ENCODE results near the gene AQP1.

AQP1 gene

DNA sequence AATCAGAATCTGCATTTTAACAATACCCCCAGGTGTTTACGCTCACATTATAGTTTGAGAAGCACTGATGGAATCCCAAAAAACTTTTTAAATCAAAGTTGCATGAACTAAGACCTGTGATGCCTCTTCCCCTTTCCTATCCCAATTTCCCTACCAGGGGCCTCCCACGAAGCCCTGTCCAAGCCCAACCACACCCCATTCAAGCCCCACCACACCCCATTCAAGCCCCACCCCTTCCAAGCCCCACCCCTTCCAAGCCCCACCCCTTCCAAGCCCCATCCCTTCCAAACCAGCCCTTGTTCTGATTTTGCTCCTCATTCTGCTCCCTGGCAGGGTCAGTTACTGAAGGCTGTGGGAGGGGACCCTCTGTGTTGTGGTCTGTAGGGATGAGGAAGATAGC is 9.8 kb upstream of the AQP1 start:
- Histone ChIP-seq H2BK5ac (ENCODE audit: low read depth, low read length, poor library complexity, severe bottlenecking) (no peak overlapping the region), H4K8ac (ENCODE audit: low read length) (no peak overlapping the region), H2AFZ (ENCODE audit: low read depth, low read length) (no peak overlapping the region), H3K36me3 (ENCODE audit: control insufficient read depth in 1 of 2, insufficient read depth in 2 of 2, low read depth in 1 of 2, low read length in 2 of 2) (no peaks in the 10 kb centered on the region), H3K18ac (ENCODE audit: low read depth in 1 of 2, low read length in 2 of 2) (no peak overlapping the region), H3K4ac (ENCODE audit: low read depth in 1 of 2, low read length in 2 of 2) (no peak overlapping the region), H3K27me3 (ENCODE audit: control insufficient read depth in 1 of 2, insufficient read depth in 1 of 2, low read length in 2 of 2) (no peaks in the 10 kb centered on the region), H3K4me1 (ENCODE audit: control insufficient read depth, insufficient read depth, low read depth, low read length) (peaks cover 45% of the 10 kb centered on the region), H3K79me1 (replicated peaks; ENCODE audit: low read length, poor library complexity, severe bottlenecking) (no peaks in the 10 kb centered on the region), H3K27ac (ENCODE audit: low read length, poor library complexity, severe bottlenecking) (no peak overlapping the region), H2BK120ac (ENCODE audit: low read depth, low read length) (no peak overlapping the region), H3K23ac (ENCODE audit: low read length in 2 of 2) (no peak overlapping the region), H4K91ac (ENCODE audit: low read length) (no peak overlapping the region), H2AK5ac (ENCODE audit: low read length, severe bottlenecking) (no peak overlapping the region), H2BK12ac (ENCODE audit: low read length in 2 of 2) (no peak overlapping the region), H3K9ac (ENCODE audit: low read length) (no peak overlapping the region), H3K14ac (ENCODE audit: low read length in 2 of 2) (no peak overlapping the region), H3K9me3 (ENCODE audit: control insufficient read depth, low read length) (no peaks in the 10 kb centered on the region), H2BK15ac (ENCODE audit: low read depth, poor library complexity, severe bottlenecking) (no peak overlapping the region), H3K4me3 (ENCODE audit: insufficient read depth in 1 of 2, low read depth in 1 of 2, low read length in 2 of 2) (no peak overlapping the region), H3K4me2 (ENCODE audit: low read length, poor library complexity, severe bottlenecking) (no peak overlapping the region)
- 67% methylated on average over 2 of the region's 2 CpGs for WGBS
- DNase-seq = no peak

DNA sequence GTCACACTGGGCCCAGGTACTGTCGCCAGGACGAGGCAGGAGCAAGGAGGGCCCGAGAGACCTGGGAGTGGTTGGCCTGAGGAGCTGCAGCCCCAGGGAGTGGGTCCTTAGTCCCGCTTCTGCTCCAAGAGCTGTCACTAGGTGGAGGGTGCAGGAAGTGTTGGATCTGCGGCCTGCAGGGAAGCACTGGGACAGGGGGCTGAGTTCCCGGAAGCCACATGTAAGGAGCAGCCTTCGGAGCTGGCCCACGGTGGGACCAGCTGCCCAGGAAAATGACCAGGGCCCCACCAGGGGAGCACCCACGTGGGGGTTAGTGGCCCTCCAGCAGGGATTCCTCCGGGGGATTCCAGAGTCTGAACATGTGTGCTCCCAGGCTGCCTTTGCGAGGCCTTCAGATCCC is 9.2 kb upstream of the AQP1 start:
- H3K4me1 ChIP-seq (ENCODE audit: control insufficient read depth, insufficient read depth, low read depth, low read length) = peaks cover 44% of the 10 kb centered on the region
- no peaks in the 10 kb centered on the region for H3K9me3 ChIP-seq (ENCODE audit: control insufficient read depth, low read length)
- H4K91ac ChIP-seq (ENCODE audit: low read length) = no peak overlapping the region
- no peaks in the 10 kb centered on the region for H3K27me3 ChIP-seq (ENCODE audit: control insufficient read depth in 1 of 2, insufficient read depth in 1 of 2, low read length in 2 of 2)
- H4K8ac ChIP-seq (ENCODE audit: low read length) = no peak overlapping the region
- no peak overlapping the region for H3K23ac ChIP-seq (ENCODE audit: low read length in 2 of 2)
- no peak overlapping the region for H2AFZ ChIP-seq (ENCODE audit: low read depth, low read length)
- no peak overlapping the region for H3K4ac ChIP-seq (ENCODE audit: low read depth in 1 of 2, low read length in 2 of 2)
- H3K4me3 ChIP-seq (ENCODE audit: insufficient read depth in 1 of 2, low read depth in 1 of 2, low read length in 2 of 2) = no peak overlapping the region
- no peak overlapping the region for H3K14ac ChIP-seq (ENCODE audit: low read length in 2 of 2)
- H3K9ac ChIP-seq (ENCODE audit: low read length) = no peak overlapping the region
- H3K18ac ChIP-seq (ENCODE audit: low read depth in 1 of 2, low read length in 2 of 2) = no peak overlapping the region
- H2BK12ac ChIP-seq (ENCODE audit: low read length in 2 of 2) = no peak overlapping the region
- H3K4me2 ChIP-seq (ENCODE audit: low read length, poor library complexity, severe bottlenecking) = no peak overlapping the region
- no peaks in the 10 kb centered on the region for H3K36me3 ChIP-seq (ENCODE audit: control insufficient read depth in 1 of 2, insufficient read depth in 2 of 2, low read depth in 1 of 2, low read length in 2 of 2)
- H2AK5ac ChIP-seq (ENCODE audit: low read length, severe bottlenecking) = peak overlapping the region; percentile 5
- no peak overlapping the region for H2BK120ac ChIP-seq (ENCODE audit: low read depth, low read length)
- WGBS = 89% methylated on average over 11 of the region's 11 CpGs
- no peak overlapping the region for H2BK15ac ChIP-seq (ENCODE audit: low read depth, poor library complexity, severe bottlenecking)
- H3K79me1 ChIP-seq (replicated peaks; ENCODE audit: low read length, poor library complexity, severe bottlenecking) = no peaks in the 10 kb centered on the region
- H3K27ac ChIP-seq (ENCODE audit: low read length, poor library complexity, severe bottlenecking) = no peak overlapping the region
- no peak for DNase-seq
- H2BK5ac ChIP-seq (ENCODE audit: low read depth, low read length, poor library complexity, severe bottlenecking) = no peak overlapping the region

DNA sequence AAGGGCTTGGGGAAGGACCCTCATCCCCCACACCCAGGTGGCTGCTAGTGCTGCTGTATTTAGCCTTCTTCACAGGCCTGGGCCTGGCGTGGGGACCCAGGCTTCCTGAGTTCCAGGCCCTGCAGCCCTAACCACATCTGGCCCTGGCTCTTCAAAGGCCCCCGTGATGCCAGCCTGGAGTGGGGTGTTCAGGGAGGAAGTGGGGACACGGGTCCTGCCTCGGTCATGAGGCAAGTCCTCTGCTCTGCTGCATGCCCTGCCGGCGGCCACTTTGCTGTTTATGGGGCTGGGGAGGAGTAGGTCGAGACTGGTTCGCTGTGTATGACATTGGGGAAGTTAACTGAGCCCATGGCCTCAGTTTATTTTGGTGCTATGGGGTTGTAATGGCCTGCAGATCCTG is 8.5 kb upstream of the AQP1 start:
- Histone ChIP-seq H4K91ac (ENCODE audit: low read length) (no peak overlapping the region), H3K18ac (ENCODE audit: low read depth in 1 of 2, low read length in 2 of 2) (no peak overlapping the region), H3K4me3 (ENCODE audit: insufficient read depth in 1 of 2, low read depth in 1 of 2, low read length in 2 of 2) (no peak overlapping the region), H4K8ac (ENCODE audit: low read length) (no peak overlapping the region), H3K4ac (ENCODE audit: low read depth in 1 of 2, low read length in 2 of 2) (no peak overlapping the region), H2AK5ac (ENCODE audit: low read length, severe bottlenecking) (peak overlapping the region; percentile 37), H2BK12ac (ENCODE audit: low read length in 2 of 2) (no peak overlapping the region), H3K4me1 (ENCODE audit: control insufficient read depth, insufficient read depth, low read depth, low read length) (peaks cover 46% of the 10 kb centered on the region), H3K4me2 (ENCODE audit: low read length, poor library complexity, severe bottlenecking) (no peak overlapping the region), H2BK15ac (ENCODE audit: low read depth, poor library complexity, severe bottlenecking) (no peak overlapping the region), H2BK5ac (ENCODE audit: low read depth, low read length, poor library complexity, severe bottlenecking) (no peak overlapping the region), H3K36me3 (ENCODE audit: control insufficient read depth in 1 of 2, insufficient read depth in 2 of 2, low read depth in 1 of 2, low read length in 2 of 2) (no peaks in the 10 kb centered on the region), H2BK120ac (ENCODE audit: low read depth, low read length) (no peak overlapping the region), H3K27ac (ENCODE audit: low read length, poor library complexity, severe bottlenecking) (no peak overlapping the region), H3K23ac (ENCODE audit: low read length in 2 of 2) (no peak overlapping the region), H3K79me1 (replicated peaks; ENCODE audit: low read length, poor library complexity, severe bottlenecking) (no peaks in the 10 kb centered on the region), H2AFZ (ENCODE audit: low read depth, low read length) (no peak overlapping the region), H3K9me3 (ENCODE audit: control insufficient read depth, low read length) (no peaks in the 10 kb centered on the region), H3K27me3 (ENCODE audit: control insufficient read depth in 1 of 2, insufficient read depth in 1 of 2, low read length in 2 of 2) (no peaks in the 10 kb centered on the region), H3K9ac (ENCODE audit: low read length) (no peak overlapping the region), H3K14ac (ENCODE audit: low read length in 2 of 2) (no peak overlapping the region)
- WGBS = 92% methylated on average over 8 of the region's 8 CpGs
- no peak for DNase-seq

- H2AK5ac ChIP-seq (ENCODE audit: low read length, severe bottlenecking) = no peak overlapping the region
- H3K27me3 ChIP-seq (ENCODE audit: control insufficient read depth in 1 of 2, insufficient read depth in 1 of 2, low read length in 2 of 2) = no peaks in the 10 kb centered on the region
- no peak overlapping the region for H3K9ac ChIP-seq (ENCODE audit: low read length)
- no peak overlapping the region for H2BK12ac ChIP-seq (ENCODE audit: low read length in 2 of 2)
- no peaks in the 10 kb centered on the region for H3K9me3 ChIP-seq (ENCODE audit: control insufficient read depth, low read length)
- peaks cover 40% of the 10 kb centered on the region for H3K4me1 ChIP-seq (ENCODE audit: control insufficient read depth, insufficient read depth, low read depth, low read length)
- H2BK5ac ChIP-seq (ENCODE audit: low read depth, low read length, poor library complexity, severe bottlenecking) = no peak overlapping the region
- no peak overlapping the region for H2BK15ac ChIP-seq (ENCODE audit: low read depth, poor library complexity, severe bottlenecking)
- no peak overlapping the region for H2AFZ ChIP-seq (ENCODE audit: low read depth, low read length)
- no peak overlapping the region for H3K4ac ChIP-seq (ENCODE audit: low read depth in 1 of 2, low read length in 2 of 2)
- no peak overlapping the region for H2BK120ac ChIP-seq (ENCODE audit: low read depth, low read length)
- H4K91ac ChIP-seq (ENCODE audit: low read length) = no peak overlapping the region
- H3K18ac ChIP-seq (ENCODE audit: low read depth in 1 of 2, low read length in 2 of 2) = no peak overlapping the region
- no peak for DNase-seq
- no peak overlapping the region for H3K4me2 ChIP-seq (ENCODE audit: low read length, poor library complexity, severe bottlenecking)
- no peaks in the 10 kb centered on the region for H3K79me1 ChIP-seq (replicated peaks; ENCODE audit: low read length, poor library complexity, severe bottlenecking)
- H3K36me3 ChIP-seq (ENCODE audit: control insufficient read depth in 1 of 2, insufficient read depth in 2 of 2, low read depth in 1 of 2, low read length in 2 of 2) = no peaks in the 10 kb centered on the region
- H4K8ac ChIP-seq (ENCODE audit: low read length) = no peak overlapping the region
- H3K23ac ChIP-seq (ENCODE audit: low read length in 2 of 2) = no peak overlapping the region
- H3K4me3 ChIP-seq (ENCODE audit: insufficient read depth in 1 of 2, low read depth in 1 of 2, low read length in 2 of 2) = no peak overlapping the region
- H3K14ac ChIP-seq (ENCODE audit: low read length in 2 of 2) = peak overlapping the region in 1 of 2 experiments; percentile 56
- 92% methylated on average over 8 of the region's 9 CpGs for WGBS
- no peak overlapping the region for H3K27ac ChIP-seq (ENCODE audit: low read length, poor library complexity, severe bottlenecking)
These were observed 7.1 kb upstream of the AQP1 start for GRCh38 chr7:30904561-30904960.

Data from mesenchymal stem cell (in vitro differentiated cells and primary cell).